Osteocyte (in vitro differentiated cells): ENCODE measurements around the gene GALNT15. TPM values are rescaled to one million over a fixed set of nuclear protein-coding genes. Genes with fewer than 3 reads are reported as not detected.

ENCODE experiments used
- DNase-seq: peaks from one replicate; pipeline ENCODE4 v3.0.0; 2021; ENCODE audit warnings: mixed read lengths; ENCODE audit not compliant: unreplicated experiment; ENCODE audit errors: extremely low spot score
- H3K27ac Mint-ChIP-seq: one replicate; pipeline ENCODE4 v1.8.0; 2021; ENCODE audit warnings: mild to moderate bottlenecking, mixed read lengths; ENCODE audit not compliant: unreplicated experiment
- H3K27me3 Mint-ChIP-seq: one replicate; pipeline ENCODE4 v1.8.0; 2021; ENCODE audit warnings: mixed read lengths; ENCODE audit not compliant: unreplicated experiment
- H3K36me3 Mint-ChIP-seq: one replicate; pipeline ENCODE4 v1.8.0; 2021; ENCODE audit warnings: mixed read lengths; ENCODE audit not compliant: unreplicated experiment
- H3K4me1 Mint-ChIP-seq: one replicate; pipeline ENCODE4 v1.8.0; 2021; ENCODE audit warnings: mixed read lengths; ENCODE audit not compliant: unreplicated experiment
- H3K4me3 Mint-ChIP-seq: one replicate; pipeline ENCODE4 v1.8.0; 2021; ENCODE audit warnings: mild to moderate bottlenecking, moderate library complexity, mixed read lengths; ENCODE audit not compliant: unreplicated experiment
- H3K9me3 Mint-ChIP-seq: one replicate; pipeline ENCODE4 v1.8.0; 2021; ENCODE audit warnings: mixed read lengths; ENCODE audit not compliant: unreplicated experiment
- CTCF ChIP-seq: fragments of 200-600 bp; sonication (generic); IDR thresholded peaks from 2 replicates; pipeline ENCODE4 v1.5.0; 2021; ENCODE audit warnings: antibody characterized with exemption, mild to moderate bottlenecking, moderate library complexity
- total RNA-seq: library from RNA; stranded (reverse); gene quantifications from 2 replicates; pipeline ENCODE4 v1.2.1, GENCODE V29; 2021

The GALNT15 gene
- total RNA-seq, 1 donor from 2014 or later, result 0.56 TPM

GRCh38 chr3:16174026-16174355, 489 bp upstream of the GALNT15 start:
- peaks cover 3% of the 10 kb centered on the region for H3K36me3 Mint-ChIP-seq
- H3K27me3 Mint-ChIP-seq, result peaks cover 2% of the 10 kb centered on the region
- TF ChIP-seq CTCF, result no peak
- no peak overlapping the region for H3K4me3 Mint-ChIP-seq
- H3K9me3 Mint-ChIP-seq, result no peaks in the 10 kb centered on the region
- no peak for DNase-seq
- no peak overlapping the region for H3K27ac Mint-ChIP-seq
- H3K4me1 Mint-ChIP-seq, result peaks cover 51% of the 10 kb centered on the region

- DNase-seq, result no peak
- no peaks in the 10 kb centered on the region for H3K36me3 Mint-ChIP-seq
- peaks cover 47% of the 10 kb centered on the region for H3K4me1 Mint-ChIP-seq
- H3K9me3 Mint-ChIP-seq, result no peaks in the 10 kb centered on the region
- peaks cover 2% of the 10 kb centered on the region for H3K27me3 Mint-ChIP-seq
- no peak overlapping the region for H3K27ac Mint-ChIP-seq
- no peak overlapping the region for H3K4me3 Mint-ChIP-seq
- no peak for TF ChIP-seq CTCF
These were observed 759 bp downstream of the GALNT15 start for GRCh38 chr3:16174976-16175901.

- TF ChIP-seq CTCF, result no peak
- Mint-ChIP-seq H3K27ac (no peak overlapping the region), H3K4me1 (peaks cover 35% of the 10 kb centered on the region), H3K36me3 (no peaks in the 10 kb centered on the region), H3K27me3 (peaks cover 2% of the 10 kb centered on the region), H3K9me3 (no peaks in the 10 kb centered on the region), H3K4me3 (no peak overlapping the region)
- DNase-seq, result no peak
These were observed 2.0 kb downstream of the GALNT15 start for GRCh38 chr3:16176391-16177030.

GRCh38 chr3:16177382-16177781, 2.9 kb downstream of the GALNT15 start:
- H3K36me3 Mint-ChIP-seq, result no peaks in the 10 kb centered on the region
- TF ChIP-seq CTCF, result no peak
- H3K4me1 Mint-ChIP-seq, result peaks cover 30% of the 10 kb centered on the region

GRCh38 chr3:16177962-16178627, 3.6 kb downstream of the GALNT15 start:
- DNase-seq, result peak; percentile 93
- peaks cover 2% of the 10 kb centered on the region for H3K27me3 Mint-ChIP-seq
- peaks cover 29% of the 10 kb centered on the region for H3K4me1 Mint-ChIP-seq
- H3K36me3 Mint-ChIP-seq, result no peaks in the 10 kb centered on the region
- H3K4me3 Mint-ChIP-seq, result peak overlapping the region; percentile 20
- TF ChIP-seq CTCF, result peak; percentile 98
- H3K9me3 Mint-ChIP-seq, result no peaks in the 10 kb centered on the region
- no peak overlapping the region for H3K27ac Mint-ChIP-seq

More at GRCh38 chr3:16177382-16177781, 2.9 kb downstream of the GALNT15 start:
- H3K27me3 Mint-ChIP-seq, result peaks cover 2% of the 10 kb centered on the region
- DNase-seq, result no peak
- H3K9me3 Mint-ChIP-seq, result no peaks in the 10 kb centered on the region
- no peak overlapping the region for H3K4me3 Mint-ChIP-seq
- no peak overlapping the region for H3K27ac Mint-ChIP-seq
